VCaP (cell line): ENCODE data around the gene TOX4.

Experiments used
- H3K27ac ChIP-seq: fragments of 450-650 bp; 2 replicates; pipeline ENCODE4 v1.5.1; 2017
- TF ChIP-seq, protein P1 (sequence below): fragments of 450-650 bp; conservative IDR thresholded peaks from 2 replicates; pipeline ENCODE4 v1.5.1; 2017; ENCODE audit warnings: mild to moderate bottlenecking, moderate library complexity

TOX4 gene

DNA sequence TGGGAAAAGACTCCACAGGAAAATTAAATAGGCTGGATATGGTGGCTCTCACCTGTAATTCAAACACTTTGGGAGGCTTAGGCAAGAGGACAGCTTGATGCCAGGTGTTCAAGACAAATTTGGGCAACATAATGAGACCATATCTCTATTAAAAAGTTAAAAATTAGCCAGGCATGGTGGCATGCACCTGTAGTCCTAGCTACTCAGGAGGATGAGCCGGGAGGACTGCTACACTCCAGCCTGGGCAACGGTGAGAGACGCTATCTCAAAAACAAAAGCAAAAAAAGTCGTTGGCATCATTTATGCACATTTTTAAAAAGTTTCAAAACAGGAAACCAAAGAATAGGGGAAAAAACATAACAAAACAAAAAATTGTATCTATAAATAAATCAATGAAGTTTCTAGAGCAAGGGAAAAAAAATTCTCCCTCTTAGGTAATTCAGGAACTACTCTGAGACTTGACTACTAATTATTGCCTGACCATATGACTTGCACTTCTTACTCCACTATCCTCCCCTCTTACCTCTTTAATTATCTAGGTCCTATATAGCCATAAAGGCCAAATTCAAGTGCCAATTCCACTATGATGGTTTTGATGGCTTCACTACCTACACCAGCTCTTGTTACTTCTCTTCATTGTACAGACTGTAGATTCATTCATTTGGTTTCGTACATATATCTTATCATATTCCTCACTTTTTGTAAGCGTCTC lies 32.6 kb downstream of the TOX4 start:
- peak overlapping the region; percentile 85 for H3K27ac ChIP-seq
- TF ChIP-seq, protein P1, sequence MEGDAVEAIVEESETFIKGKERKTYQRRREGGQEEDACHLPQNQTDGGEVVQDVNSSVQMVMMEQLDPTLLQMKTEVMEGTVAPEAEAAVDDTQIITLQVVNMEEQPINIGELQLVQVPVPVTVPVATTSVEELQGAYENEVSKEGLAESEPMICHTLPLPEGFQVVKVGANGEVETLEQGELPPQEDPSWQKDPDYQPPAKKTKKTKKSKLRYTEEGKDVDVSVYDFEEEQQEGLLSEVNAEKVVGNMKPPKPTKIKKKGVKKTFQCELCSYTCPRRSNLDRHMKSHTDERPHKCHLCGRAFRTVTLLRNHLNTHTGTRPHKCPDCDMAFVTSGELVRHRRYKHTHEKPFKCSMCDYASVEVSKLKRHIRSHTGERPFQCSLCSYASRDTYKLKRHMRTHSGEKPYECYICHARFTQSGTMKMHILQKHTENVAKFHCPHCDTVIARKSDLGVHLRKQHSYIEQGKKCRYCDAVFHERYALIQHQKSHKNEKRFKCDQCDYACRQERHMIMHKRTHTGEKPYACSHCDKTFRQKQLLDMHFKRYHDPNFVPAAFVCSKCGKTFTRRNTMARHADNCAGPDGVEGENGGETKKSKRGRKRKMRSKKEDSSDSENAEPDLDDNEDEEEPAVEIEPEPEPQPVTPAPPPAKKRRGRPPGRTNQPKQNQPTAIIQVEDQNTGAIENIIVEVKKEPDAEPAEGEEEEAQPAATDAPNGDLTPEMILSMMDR, result no peak

DNA sequence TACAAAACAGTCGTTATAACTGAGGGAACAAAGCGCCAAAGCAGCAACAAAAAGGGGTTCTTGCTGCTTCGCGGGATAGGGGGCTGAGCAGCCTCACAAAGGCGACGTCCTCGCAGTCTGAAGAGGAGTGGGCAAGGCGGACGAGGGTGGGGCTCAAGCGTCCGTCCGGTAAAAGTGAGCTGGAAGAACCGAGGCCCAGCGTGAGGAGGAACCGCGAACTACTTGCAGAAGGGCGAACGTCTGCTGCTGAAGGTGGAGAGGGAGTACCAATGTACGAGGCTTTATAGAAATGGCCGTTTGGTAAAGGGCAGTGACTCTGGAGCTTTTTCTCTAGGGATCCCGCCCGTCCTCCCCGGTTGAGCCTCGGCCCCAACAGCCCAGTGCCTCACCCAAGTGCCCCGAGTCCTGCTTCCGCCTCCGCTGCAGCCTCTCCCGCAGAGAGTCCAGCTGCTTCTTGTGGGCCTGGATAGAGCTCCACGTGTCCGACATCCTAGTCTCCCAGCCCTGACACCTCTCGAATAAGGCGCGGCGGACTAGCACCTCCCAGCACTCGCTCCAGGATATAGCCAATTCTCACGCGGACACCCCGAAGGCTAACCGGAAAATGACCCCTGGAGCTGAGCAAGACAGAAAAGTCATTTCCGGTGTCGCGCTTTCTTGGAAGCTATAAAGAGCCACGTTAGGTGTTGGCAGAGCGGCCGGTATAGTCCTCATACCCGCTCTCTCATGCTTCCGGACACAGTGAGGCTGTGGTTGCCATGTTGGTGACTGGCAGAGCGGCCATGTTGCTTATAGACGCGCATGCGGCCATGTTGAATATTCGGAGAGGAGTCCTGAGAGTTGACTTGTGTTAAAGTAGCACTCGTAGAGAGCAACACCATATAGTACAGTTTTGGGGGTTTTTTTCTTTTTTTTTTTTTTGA lies 34.0 kb downstream of the TOX4 start, which contains the start of gene METTL3:
METTL3 (minus strand) TSS at position 606 of the 923 bp plus-strand sequence; CDS start at position 489, 117 bp downstream.
- TF ChIP-seq, protein P1, result no peak
- H3K27ac ChIP-seq, result peak within 1 kb of the TSS; percentile 85

DNA sequence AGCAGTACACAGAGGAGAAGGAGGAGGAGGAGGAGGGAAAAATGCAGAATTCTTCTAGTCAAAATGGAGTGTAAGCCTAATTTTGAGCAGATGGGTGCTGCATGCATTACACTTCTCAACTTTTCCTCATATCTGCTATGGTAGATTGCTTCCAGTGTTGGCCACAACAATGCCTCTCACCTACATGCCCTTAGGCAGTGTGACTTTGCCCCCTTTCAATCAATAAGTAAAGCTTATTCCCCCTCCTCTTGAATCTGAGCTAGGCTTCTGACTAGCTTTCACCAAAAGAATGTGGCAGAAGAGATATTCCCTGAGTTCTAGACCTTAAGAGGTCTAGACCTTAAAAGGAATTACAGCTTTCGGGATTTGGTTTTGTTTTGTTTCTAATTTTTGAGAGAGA lies 37.3 kb downstream of the TOX4 start:
- TF ChIP-seq, protein P1, result no peak
- no peak overlapping the region for H3K27ac ChIP-seq

DNA sequence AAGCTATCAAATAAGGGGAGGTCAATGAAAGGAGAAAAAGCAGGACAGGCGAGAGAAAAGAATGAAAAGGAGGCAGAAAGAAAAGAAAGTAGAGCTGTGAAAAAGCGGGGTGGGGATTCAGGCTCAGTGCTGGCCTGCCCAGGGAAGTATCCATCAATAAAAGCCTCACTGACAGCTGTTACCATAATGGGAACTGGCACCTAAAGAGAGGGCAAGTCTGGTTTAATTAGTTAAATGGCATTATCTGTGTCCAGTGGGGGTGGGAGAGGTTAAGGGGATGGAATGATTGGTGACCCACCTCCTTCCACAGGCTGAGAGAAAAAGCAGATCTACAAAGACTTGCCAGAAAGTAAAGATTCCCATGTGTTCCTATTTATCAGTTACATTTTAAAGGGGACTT lies 41.7 kb downstream of the TOX4 start:
- TF ChIP-seq, protein P1, result no peak

DNA sequence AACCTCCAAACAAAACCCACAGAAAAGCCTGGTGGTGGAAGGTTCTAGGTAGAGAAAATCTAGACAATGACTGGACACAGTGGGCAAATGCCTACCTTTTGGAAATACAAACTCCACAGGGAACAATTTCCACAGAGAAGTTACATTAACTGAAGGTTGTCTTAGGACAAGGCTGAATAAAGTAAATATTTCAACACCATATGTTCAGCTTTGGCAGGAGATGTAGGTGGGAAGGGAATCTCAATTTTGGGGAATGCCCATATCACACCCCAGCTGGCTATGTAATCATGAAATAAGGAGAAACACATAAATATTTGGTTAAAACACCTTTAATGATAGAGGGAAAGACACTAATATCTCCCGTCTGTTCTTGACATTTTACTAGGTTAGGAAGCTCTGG lies 43.8 kb downstream of the TOX4 start:
- H3K27ac ChIP-seq, result no peak overlapping the region
- TF ChIP-seq, protein P1, result no peak

More for the DNA sequence above, 41.7 kb downstream of the TOX4 start:
- H3K27ac ChIP-seq, result no peak overlapping the region

DNA sequence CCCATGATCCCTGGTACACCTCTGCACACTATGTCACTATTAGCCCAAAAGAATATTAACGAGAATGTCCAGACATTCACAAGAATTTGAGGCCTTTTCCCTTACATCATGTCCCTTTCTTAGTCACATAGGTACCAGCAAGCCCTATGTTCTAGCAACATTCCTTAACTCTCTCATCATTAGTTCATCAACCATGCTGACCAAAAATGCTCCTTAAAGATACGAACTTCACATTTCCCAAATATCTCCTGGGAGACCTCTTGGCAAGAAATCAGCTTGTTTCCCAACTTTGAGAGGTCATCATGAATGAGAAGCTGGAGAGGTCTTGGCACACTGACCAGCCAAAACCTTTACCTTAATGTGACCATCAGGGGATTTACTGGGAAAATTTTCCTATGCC lies 44.5 kb downstream of the TOX4 start:
- no peak overlapping the region for H3K27ac ChIP-seq
- TF ChIP-seq, protein P1, result no peak

DNA sequence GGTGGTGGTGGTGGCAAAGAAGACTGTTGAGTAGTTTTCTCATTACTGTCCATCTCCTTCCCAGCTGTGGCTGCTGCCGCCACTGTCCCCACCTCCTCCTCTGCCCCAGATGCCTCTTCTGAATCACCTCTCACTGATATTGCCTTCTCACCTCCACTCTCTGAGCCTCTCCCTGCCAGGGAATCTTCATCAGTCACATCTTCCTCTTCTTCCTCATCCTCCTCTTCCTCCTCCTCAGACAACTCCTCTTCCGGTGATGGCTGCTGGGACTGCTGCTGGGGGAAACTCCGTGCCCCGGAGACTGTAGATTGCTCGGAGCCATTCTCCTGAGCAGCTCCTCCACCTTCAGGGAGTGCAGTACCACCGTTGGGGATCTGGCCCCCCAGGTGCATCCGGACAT lies 46.2 kb downstream of the TOX4 start:
- TF ChIP-seq, protein P1, result no peak
- H3K27ac ChIP-seq, result no peak overlapping the region
